ENCODE data around the gene IL1RAPL2.
"Not testable (repeated sequence)": the region's sequence is repeated elsewhere in the genome, so short reads cannot be mapped to it uniquely, and the experiment has no call there.

The IL1RAPL2 gene

DNA sequence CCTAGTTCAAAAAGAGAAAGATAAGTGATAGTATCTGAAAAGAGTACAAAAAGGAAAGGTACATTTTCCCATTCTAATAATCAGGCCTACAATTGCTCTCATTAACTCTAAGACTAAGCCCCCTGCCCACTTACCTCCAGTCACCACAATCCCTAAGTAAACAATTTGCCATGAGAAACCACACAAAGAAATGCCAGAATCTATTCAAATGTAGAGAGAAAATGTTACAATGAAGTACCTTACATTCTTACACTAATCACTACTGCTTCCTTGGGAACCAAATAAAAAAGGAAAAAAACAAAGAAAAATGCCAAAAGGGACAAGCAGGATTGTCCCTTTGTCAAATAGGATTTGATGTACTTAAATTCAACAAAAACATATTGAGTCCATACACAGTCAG, 1068.2 kb downstream of the IL1RAPL2 start:
- DNase-seq (ENCODE audit: low spot score) = no peak

DNA sequence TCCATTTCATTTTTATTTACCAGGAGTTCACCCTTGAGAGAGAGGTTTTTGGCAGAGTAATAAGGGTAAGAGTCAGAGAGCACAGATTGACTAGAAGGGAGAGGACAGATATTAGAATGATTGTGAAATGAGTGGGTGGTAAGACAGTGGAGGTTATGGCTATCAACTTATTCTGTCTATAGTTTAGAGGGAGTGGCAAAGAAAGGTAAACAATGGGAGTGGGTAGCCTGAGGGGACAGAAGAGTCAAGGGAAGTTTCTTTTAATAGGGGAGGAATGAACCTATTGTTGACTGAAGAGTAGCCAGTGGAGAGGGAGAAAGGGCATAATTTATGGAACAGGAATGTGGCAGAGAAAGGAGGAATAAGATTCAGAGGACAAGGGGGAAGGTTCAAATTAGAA, 1069.8 kb downstream of the IL1RAPL2 start:
- no peak for DNase-seq (ENCODE audit: low spot score)

DNA sequence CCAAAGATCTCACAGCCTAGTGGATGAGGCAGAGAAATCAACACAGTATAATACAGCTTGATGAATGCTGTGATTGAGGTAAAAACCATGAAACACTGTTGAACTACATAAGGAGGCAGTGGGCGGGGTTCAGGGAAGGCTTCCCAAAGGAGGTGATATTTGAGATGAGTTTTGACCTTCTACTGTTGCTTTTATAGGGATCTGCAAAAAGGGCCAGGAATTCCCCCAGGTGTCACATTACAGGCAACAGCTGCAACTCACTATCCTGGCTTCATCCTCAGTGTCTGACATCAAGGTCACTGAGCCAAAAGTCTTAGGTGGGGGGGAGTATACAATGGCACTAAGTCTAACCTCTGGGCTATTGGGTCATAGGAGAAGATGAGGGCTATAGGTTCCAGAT, 1070.7 kb downstream of the IL1RAPL2 start:
- DNase-seq (ENCODE audit: low spot score) = no peak

DNA sequence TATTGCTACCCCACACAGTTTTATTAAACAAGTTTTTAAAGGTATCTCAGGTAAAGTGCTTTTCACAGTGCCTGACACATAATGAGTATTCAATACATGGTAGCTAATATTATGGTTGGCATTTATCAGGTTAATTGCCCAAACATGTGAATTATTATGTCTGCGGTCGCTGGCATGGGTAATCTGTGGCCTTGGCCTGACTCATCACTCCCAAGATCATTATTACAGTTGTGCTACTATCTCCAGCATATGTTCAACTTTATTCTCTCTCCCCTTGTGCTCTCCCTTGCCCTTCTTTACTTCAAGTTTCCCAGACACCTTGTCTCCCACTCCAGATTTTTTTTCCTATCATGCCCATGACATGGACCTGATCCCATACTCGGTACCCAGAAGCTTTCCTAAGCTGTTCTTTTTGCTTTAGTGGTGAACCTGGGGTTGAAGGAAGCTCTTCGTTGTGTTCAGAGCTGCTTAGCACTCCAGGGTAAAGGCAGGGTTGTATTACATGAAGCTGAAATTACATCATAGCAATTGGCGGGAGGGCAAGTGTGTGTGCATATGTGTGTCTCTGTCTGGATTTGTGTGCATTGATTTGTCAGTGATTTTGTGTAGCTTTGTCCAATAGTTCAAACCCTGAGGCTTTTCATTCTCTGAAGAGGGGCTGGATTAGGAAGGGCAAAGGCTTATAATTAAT, 1079.8 kb downstream of the IL1RAPL2 start:
- no peak for DNase-seq (ENCODE audit: low spot score)

DNA sequence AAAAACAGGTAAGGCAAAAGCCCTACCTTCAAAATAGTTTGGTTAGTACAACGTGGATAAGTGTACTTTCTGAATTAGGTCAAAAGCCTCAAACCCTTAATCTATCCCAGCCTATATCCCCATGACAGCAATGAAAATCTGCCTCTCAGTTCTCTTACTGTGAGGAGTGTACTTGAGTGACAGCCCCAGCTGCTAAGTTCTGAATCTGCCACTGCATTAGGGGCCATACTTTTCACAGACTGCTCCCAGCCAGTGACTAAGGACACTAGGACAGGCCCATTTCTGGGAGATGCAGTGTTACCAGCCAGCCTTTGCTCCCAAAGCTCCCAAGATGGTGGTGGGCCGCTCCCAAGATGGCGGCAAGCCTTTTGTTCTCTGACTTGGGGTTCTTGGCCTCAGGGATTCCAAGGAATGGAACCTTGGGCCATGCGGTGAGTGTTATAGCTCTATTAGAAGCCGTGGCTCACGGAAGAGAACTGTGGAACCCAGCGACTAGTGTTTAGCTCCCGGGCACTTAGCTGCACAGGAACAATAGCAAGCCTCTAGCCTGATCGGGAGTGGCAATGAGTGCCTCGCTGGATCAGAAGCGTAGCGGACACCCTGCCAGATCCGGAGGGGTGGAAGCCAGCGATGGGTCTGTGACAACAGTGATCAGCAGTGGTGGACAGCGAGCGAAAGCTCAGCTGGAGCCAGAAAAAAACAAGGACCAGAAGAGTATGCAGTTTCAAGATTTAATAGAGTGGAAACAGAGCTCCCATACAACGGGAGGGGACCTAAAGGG, 1080.8 kb downstream of the IL1RAPL2 start:
- no peak for DNase-seq (ENCODE audit: low spot score)

DNA sequence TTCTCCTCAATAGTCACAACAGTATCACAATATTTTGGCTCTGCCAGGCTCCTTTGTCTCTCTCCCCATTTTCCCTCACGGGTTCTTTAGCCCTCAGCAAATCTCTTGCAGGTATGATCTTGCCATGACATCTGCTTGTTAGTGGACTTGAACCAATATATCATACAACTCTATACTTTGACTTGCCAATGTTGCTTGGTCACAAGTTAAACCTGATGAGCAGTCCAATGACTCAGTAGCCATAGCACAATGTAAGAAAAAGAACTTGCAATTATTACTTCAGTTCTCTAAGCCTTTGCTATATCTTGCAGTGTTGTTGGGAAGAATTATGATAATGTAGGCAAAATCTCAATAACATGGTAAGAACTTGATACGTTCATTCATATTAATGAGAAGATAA, 1081.8 kb downstream of the IL1RAPL2 start:
- no peak for DNase-seq (ENCODE audit: low spot score)

DNA sequence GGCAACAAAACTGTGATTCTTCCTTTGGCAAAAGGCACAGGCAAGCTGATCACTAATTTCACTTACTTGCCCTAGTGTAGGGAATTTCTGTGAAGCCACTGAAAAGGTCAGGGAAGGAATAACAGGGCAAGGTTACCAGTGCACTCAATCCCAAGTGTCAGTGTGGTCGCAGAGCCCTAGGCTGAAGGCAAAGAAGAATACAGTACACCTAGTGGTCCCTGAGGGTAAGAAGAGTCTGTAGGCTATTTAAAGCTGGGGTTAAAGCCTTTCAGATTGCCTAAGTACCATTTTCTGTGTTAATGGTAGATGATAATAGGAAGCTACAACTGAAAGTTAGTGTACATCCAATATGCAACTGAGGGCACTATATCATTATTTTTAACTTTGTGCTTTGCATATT, 1082.7 kb downstream of the IL1RAPL2 start:
- no peak for DNase-seq (ENCODE audit: low spot score)

DNA sequence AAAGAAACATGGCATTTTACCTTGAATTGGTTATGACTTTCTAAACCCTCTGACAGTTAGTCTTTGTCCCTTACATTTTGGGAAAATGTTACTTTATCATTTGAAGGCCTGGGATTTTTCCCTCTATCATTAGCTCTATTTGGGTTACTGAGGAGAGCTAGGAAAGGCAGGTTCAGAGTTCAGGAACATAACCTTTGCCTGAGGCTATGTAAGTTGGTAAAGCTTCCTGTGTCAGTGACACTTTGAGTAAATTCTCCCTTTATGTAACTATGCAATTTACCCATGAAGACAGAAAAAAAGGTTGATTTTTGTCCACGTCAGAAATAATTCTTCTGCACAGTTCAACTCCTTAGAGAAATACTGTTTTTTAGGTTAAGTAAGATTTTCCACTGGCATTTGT, 1084.6 kb downstream of the IL1RAPL2 start:
- DNase-seq (ENCODE audit: low spot score) = no peak

DNA sequence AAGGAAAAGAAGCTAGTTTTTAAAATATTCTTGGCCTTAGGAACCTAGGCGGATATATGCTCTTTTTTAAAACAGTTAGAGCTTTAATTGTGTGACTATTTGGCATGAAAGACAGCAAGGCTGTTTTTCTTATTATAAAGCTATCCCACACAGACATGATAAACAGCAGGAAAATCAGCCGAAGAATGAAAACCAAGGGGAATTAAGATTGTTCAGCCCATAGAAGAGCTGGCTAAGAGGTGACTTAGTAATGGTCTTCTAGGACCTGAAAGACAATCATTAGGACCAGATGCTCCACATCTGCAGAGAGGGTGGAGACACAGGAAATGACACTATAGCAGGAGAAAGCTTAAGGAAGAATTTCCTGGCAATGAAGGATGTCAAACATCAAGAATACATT, 1085.0 kb downstream of the IL1RAPL2 start:
- DNase-seq (ENCODE audit: low spot score) = no peak

DNA sequence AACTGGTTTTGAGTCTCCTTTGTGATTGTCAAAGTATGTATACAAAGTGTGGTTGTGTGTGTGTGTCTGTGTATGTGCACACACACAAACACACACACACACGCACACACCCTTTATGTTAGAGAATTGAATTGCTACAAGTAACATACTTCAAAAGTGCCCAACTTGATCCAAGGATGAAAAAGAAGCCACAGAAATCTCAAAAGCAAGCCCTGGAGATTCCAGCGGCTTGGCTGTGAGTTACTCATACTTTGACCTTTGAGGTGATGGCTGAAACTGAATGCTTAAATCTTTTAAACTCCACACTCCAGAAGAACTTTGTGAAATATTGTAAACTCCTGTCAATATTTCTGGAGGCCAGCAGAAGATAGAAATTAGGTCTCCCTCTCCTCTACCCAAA, 1087.9 kb downstream of the IL1RAPL2 start:
- no peak for DNase-seq (ENCODE audit: low spot score)

DNA sequence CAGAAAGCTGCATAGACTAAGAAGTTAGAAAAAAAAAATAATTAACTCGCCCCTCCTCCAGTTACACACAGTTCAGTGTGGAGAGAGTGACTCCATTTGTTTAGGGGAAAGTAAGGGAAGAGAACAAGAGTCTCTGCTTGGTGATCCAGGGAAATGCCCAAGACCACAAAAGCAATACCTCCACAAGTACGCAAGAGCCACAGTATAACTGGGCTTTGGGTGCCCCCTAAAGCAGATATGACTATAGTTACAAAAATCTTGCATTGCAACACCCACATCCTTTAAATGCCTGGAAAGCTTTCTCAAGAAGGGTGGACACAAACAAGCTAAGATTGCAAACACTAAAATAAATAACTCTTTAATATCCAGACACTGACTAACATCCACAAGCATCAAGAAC, 1092.1 kb downstream of the IL1RAPL2 start:
- no peak for DNase-seq (ENCODE audit: low spot score)

DNA sequence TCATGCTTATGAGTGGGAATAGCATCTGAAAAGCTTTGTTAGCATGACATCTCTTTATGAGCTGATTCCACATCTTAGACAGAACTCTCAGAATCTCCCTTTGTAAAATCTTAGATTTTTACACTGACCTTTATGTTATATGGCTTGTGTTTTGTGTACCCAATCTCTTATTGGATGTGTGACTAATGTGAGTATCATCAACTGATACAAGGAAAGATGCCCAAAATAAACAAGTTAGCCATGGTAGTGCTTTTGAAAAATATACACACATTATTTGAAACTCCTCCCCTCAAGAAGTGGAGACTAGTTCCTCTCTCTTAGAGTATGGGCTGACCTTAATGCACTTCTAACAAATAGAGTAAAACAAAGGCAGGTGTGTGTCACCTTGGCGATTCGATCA, 1096.2 kb downstream of the IL1RAPL2 start:
- DNase-seq (ENCODE audit: low spot score) = no peak

DNA sequence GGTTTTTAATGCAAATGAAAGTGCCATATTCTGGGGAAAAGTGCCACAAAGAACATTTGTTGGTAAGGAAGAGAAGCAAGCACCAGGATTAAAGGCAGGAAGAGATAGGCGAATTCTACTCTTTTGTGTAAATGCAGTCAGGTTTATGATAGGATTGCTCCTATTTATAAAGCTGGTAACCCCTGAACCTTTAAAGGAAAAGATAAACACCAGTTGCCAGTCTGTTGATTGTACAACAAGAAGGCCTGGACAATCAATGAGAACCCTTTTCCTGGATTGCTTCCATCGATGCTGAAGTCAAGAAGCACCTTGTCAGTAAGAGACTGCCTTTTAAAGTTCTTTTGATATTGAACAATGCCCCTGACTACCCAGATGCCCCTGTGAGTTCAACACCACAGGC, 1098.2 kb downstream of the IL1RAPL2 start:
- no peak for DNase-seq (ENCODE audit: low spot score)

DNA sequence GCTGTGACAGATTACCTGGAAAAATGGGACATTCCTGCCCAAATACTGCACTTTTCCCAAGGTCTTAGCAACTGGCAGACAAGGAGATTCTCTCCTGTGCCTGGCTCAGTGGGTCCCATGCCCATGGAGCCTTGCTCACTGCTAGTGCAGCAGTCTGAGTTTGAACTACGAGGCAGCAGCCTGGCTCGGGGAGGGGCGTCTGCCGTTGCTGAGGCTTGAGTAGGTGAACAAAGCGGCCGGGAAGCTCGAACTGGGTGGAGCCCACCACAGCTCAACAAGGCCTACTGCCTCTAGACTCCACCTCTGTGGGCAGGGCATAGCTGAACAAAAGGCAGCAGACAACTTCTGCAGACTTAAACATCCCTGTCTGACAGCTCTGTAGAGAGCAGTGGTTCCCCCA, 1118.3 kb downstream of the IL1RAPL2 start:
- not testable (repeated sequence) for DNase-seq (ENCODE audit: low spot score)

DNA sequence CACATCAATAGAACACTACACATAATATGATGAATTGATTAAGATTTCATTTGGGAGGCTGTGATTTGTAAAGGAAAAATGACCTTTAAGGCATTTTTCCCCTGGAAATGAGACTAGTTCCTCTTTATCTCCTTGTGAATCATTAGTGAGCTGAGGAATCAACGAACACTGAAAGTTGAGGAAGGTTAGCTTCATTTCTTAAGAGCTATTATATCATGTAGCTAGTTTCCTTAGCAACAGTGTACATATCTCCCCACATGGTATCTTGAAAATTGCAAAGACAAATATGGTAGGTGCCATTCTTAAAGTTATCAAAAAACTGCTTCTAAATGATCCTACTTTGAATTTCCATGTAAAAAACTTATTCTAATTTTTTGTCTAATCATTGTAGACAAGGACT, 1128.8 kb downstream of the IL1RAPL2 start:
- no peak for DNase-seq (ENCODE audit: low spot score)

DNA sequence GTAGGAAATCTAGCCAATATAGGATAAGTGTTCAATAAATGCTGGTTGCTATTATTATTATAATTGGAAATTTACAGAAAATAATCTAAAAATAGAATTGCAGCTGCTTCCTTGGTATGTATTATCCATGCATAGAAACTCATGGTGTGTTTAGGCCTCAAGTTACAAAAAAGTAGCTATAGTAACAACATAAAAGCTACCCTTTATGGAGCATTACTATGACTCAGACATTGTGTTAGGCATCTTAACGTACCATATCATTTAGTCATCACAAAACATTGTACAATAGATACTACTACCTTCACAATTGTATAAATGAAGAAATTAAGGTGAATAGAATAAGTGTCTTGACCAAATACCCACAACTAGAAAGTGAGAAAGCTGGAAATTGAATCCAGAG, 1129.5 kb downstream of the IL1RAPL2 start:
- DNase-seq (ENCODE audit: low spot score) = no peak

DNA sequence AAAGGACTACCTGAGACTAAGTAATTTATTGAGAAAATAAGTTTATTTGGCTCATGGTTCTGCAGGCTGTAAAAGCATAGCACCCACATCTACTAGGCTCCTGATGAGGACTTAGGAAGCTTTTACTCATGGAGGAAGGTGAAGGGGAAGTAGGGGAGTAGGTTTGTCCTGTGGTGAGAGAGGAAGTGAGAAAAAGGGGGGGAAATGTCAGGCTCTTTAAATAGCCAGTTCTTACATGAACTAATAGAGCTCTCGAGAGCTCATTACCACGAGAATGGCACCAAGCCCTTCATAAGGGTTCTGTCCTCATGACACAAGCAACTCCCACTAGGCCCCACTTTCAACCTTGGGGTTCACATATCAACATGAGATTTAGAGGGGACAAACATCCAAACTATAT, 1130.9 kb downstream of the IL1RAPL2 start:
- DNase-seq (ENCODE audit: low spot score) = no peak

DNA sequence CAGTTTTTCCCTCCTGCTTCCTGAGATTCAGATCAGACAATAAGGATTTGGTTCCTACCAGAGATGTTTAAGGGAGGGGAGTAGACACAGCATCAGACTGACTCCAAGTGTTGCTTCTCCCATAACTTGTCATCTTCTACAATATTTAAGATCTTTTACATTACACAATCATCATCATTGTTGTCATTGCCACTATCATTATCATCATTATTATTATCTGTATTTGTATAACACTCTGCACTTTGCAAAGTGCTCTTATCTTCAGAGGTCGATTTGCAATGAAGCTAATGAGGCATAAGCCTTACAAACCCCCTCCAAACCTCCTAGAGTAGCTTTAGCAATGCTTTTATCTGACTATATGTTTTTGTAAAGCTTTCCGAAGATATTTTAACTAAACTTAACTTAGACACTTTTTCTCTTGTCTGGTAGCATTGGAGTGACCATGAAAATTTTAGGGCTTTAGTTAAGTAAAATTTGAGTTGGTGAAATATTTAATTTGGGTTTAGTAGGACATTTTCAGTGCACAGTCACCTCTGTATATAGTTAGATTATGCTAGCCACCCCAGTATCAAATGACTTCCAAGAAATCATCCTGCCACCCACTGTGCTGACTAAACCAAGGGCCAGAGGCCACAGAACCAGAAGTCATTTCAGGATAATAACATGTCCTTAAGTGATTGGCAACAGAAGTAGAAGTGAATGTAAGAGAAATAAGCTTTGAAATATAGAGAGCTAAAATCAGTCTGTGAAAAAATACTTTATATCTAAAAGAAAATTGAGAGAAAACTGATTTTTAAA, 1132.2 kb downstream of the IL1RAPL2 start:
- DNase-seq (ENCODE audit: low spot score) = no peak

DNA sequence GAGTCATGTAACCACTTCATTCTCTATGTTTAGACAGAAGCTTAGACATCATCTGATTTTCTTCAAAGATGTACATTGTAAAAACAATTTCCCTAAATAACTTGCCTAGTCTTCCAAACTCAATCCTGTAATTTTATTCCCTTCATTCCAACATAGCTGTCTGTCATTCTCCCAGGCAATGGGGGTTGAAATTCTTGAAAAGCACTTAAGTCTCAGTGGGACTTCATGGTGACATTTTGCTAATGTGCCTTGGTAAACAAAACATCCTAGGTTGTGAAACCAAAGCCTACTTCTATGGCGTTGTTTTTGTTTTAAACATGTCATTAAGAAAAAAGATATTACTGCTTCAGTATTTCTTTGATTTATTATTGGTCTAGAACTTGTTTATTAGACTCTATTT, 1134.3 kb downstream of the IL1RAPL2 start:
- no peak for DNase-seq (ENCODE audit: low spot score)

DNA sequence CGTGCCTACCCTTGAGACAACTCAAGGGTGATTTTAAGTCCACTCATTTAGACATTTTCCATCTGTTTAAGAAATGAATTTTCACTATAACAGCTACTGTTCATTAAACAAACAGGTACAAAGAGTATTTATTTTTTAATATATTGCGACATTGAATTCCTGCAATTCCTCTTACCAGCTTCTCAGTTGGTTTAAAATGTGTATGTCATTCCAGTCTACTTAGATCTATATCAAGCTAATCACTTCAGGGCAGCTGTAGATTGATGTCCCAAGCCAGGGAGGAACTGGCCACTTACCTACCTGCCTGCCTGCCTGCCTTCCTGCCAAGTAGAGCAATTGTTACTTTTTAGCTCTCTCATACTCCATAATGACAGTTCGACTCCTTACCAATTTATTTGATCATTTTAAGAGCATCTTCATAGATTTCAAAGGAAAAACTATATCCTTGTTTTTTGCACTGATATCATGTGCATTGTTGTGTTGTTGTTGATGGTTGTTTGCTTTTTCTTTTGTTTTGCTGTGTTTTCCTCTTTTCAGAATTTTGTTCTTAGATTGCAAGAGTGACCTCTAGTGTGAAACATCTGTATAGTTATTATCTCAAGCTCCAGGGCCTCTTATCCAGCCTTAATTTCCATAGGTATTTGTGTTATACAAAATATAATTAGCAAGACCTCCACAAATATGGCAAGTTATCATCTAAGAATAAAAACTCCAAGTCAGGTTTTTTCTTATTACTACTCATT, 1135.5 kb downstream of the IL1RAPL2 start:
- DNase-seq (ENCODE audit: low spot score) = no peak

DNA sequence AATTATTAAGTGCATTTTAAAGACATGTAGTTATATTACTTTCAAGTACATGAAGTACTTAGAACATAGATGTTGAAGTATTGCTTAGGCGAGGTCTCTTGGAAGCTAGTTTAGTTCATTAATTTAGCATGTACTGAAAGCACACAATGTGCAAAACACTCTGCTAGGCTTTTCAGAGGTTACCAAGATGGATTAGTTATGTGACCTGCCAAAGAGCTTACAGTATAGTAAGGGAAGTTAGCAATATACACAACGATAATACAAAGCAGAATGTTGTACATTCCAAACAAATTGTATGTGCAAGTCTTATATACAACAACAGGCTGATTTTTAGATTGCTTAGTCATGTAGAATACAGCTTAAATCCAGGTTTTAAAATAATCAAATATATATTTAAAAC, 1137.9 kb downstream of the IL1RAPL2 start:
- DNase-seq (ENCODE audit: low spot score) = no peak

DNA sequence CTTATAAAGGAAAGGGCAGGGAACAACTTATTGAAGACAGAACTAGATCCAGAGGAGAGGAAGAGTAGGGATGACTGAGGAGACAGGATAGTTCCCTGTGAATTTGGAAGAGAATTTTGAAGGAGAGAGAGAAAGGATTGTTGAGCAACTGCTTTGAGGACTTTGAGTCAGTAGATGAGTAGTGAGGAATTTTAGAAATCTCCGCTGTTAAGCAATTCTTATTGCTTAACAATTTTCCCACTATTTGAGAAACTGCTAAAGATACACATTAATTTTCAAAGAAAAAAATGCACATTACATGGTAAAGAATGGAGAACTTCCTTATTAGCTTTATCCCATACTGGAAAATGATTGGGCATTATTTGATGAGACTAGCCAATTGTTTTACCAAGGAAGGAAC, 1140.0 kb downstream of the IL1RAPL2 start:
- no peak for DNase-seq (ENCODE audit: low spot score)
